K562 (cell line): ENCODE results near the gene PGGHG. TPM values are rescaled to one million over a fixed set of nuclear protein-coding genes. Genes with fewer than 3 reads are reported as not detected.

Experiments
- ATAC-seq: fragments of 200-7000 bp; cut with Tn5 transposase; 3 replicates; pipeline ENCODE4 v1.9.1; 2020; ENCODE audit warnings: moderate library complexity
- BruUV-seq: library from RNA; stranded (reverse); fragments of 400-500 nt; replicated peaks from 2 replicates; lab custom pipeline; 2021; lab: Mats Ljungman, UMichigan
- CTCF ChIA-PET: fragments of 300-600 bp; formaldehyde crosslinking; extraction: SDS; loops from one replicate; lab custom pipeline; 2021; ENCODE audit warnings: low intra/inter-chr PET ratio; lab: Yijun Ruan, JAX
- POLR2A ChIA-PET: fragments of 300-600, 350-650 bp; sonication (Branson Sonifier 250); formaldehyde crosslinking; extraction: SDS; loops from one replicate; lab custom pipeline; 2021; ENCODE audit warnings: antibody characterized with exemption, inconsistent platforms; lab: Yijun Ruan, JAX
- DNase-seq, 4 experiments: peaks; one replicate each; pipeline versions ENCODE4 v3.0.0 to v3.0.0-alpha.2; 2011 to 2018; ENCODE audit warnings: low spot score in 3 of 4, mixed read lengths in 3 of 4; ENCODE audit errors: extremely low read depth in 1 of 4
- FAIRE-seq: peaks from 2 replicates; lab custom pipeline; 2011; peaks lifted over from hg19 to GRCh38; lab: Jason Lieb, UNC
- H2AFZ ChIP-seq: 2 replicates; pipeline ENCODE4 v1.6.0; 2011; ENCODE audit warnings: low read depth, low read length, control low read depth, inconsistent platforms
- H3K27ac ChIP-seq: fragments of 200-600 bp; 3 replicates; pipeline ENCODE4 v1.8.0; 2011; ENCODE audit warnings: low read depth, mild to moderate bottlenecking, control low read depth, inconsistent platforms, low read length, moderate library complexity, mixed read lengths; ENCODE audit errors: extremely low read depth
- H3K27me3 ChIP-seq, 2 experiments: fragments of 300-600 bp in 1 of 2; 2 replicates in 1 of 2; 3 replicates in 1 of 2; pipeline versions ENCODE4 v1.6.0 to v1.8.0; 2011; ENCODE audit warnings: inconsistent platforms in 2 of 2, low read length in 2 of 2, mild to moderate bottlenecking in 1 of 2, mixed read lengths in 1 of 2, moderate library complexity in 1 of 2; ENCODE audit not compliant: control insufficient read depth in 2 of 2, insufficient read depth in 2 of 2
- H3K36me3 ChIP-seq: fragments of 300-600 bp; 3 replicates; pipeline ENCODE4 v1.8.0; 2011; ENCODE audit warnings: mild to moderate bottlenecking, low read length, inconsistent platforms; ENCODE audit not compliant: control insufficient read depth, insufficient read depth
- H3K4me1 ChIP-seq, 2 experiments: fragments of 200-600 bp in 1 of 2; replicated peaks in 1 of 2; 2 replicates in 1 of 2; 3 replicates in 1 of 2; pipeline versions ENCODE4 v1.5.1 to v1.8.0; 2011; ENCODE audit warnings: inconsistent platforms in 2 of 2, low read length in 2 of 2, mild to moderate bottlenecking in 1 of 2, mixed read lengths in 1 of 2, moderate library complexity in 1 of 2; ENCODE audit not compliant: control insufficient read depth in 2 of 2, insufficient read depth in 2 of 2
- H3K4me2 ChIP-seq: 2 replicates; pipeline ENCODE4 v1.6.1; 2011; ENCODE audit warnings: low read length, control low read depth, inconsistent platforms, mixed read lengths; ENCODE audit not compliant: insufficient read depth
- H3K4me3 ChIP-seq: fragments of 200-600 bp; sonication (generic), shearing (Covaris generic); 2 replicates; pipeline ENCODE4 v1.5.1; 2016; ENCODE audit warnings: control low read depth, inconsistent platforms
- H3K79me2 ChIP-seq: fragments of 200-600 bp; 3 replicates; pipeline ENCODE4 v1.8.0; 2011; ENCODE audit warnings: low read length, inconsistent platforms; ENCODE audit not compliant: control insufficient read depth, insufficient read depth
- H3K9ac ChIP-seq, 2 experiments: 2 replicates each; pipeline versions ENCODE4 v1.6.0 to v1.6.1; 2011; ENCODE audit warnings: low read depth in 2 of 2, low read length in 2 of 2, control low read depth in 1 of 2, inconsistent platforms in 1 of 2, mild to moderate bottlenecking in 1 of 2, mixed read lengths in 1 of 2; ENCODE audit not compliant: insufficient read depth in 1 of 2
- H3K9me1 ChIP-seq: one replicate; pipeline ENCODE4 v1.6.0; 2011; ENCODE audit warnings: inconsistent platforms, mild to moderate bottlenecking, low read length, moderate library complexity; ENCODE audit not compliant: control insufficient read depth, insufficient read depth
- H3K9me3 ChIP-seq: replicated peaks from 2 replicates; pipeline ENCODE4 v1.5.1; 2011; ENCODE audit warnings: low read depth, low read length, inconsistent platforms; ENCODE audit not compliant: control insufficient read depth, insufficient read depth
- H4K20me1 ChIP-seq: replicated peaks from 2 replicates; pipeline ENCODE4 v1.6.1; 2011; ENCODE audit warnings: low read length, inconsistent platforms, mixed read lengths; ENCODE audit not compliant: control insufficient read depth, insufficient read depth
- FOXJ3 ChIP-seq: sonication (generic); formaldehyde crosslinking; IDR thresholded peaks from 2 replicates; pipeline ENCODE4 v1.4.0; 2020; ENCODE audit warnings: mild to moderate bottlenecking, missing genetic modification reagents
- GTF3C2 ChIP-seq: IDR thresholded peaks from 3 replicates; pipeline ENCODE4 v1.6.1; 2011; ENCODE audit warnings: borderline replicate concordance, mild to moderate bottlenecking, moderate library complexity; ENCODE audit not compliant: insufficient read length; ENCODE audit errors: extremely low read depth
- LEF1 ChIP-seq: fragments of 450-650 bp; IDR thresholded peaks from 2 replicates; pipeline ENCODE4 v1.6.1; 2016; ENCODE audit warnings: mild to moderate bottlenecking
- MBD2 ChIP-seq: sonication (generic); IDR thresholded peaks from 2 replicates; pipeline ENCODE4 v1.6.1; 2016; ENCODE audit warnings: low read depth, borderline replicate concordance
- POLR2G ChIP-seq: fragments of 200-400 bp; formaldehyde crosslinking; IDR thresholded peaks from 2 replicates; pipeline ENCODE4 v1.6.1; 2017; ENCODE audit warnings: low read depth, mild to moderate bottlenecking, antibody characterized with exemption, low read length, moderate library complexity
- RBFOX2 ChIP-seq: fragments of 200-400 bp; formaldehyde crosslinking; IDR thresholded peaks from 2 replicates; pipeline ENCODE4 v1.6.1; 2017; ENCODE audit warnings: low read depth, mild to moderate bottlenecking, low read length, moderate library complexity
- TAF7 ChIP-seq: fragments of 450-650 bp; IDR thresholded peaks from 2 replicates; pipeline ENCODE4 v1.6.1; 2016; ENCODE audit warnings: missing genetic modification characterization, missing compliant biosample characterization
- ZNF311 ChIP-seq: fragments of 250-450 bp; sonication (Bioruptor Pico); IDR thresholded peaks from 2 replicates; pipeline ENCODE4 v1.4.0; 2020; ENCODE audit warnings: mild to moderate bottlenecking, moderate library complexity
- ZNF586 ChIP-seq: fragments of 450-650 bp; formaldehyde crosslinking; conservative IDR thresholded peaks from 2 replicates; pipeline ENCODE4 v1.4.0; 2020; ENCODE audit warnings: mild to moderate bottlenecking, moderate library complexity
- WGBS: fragments of 100-300 bp; shearing (Covaris generic); methylation state at CpG from one replicate; pipeline ENCODE4 v1.1.6; 2016; ENCODE audit warnings: low coverage, mixed read lengths; ENCODE audit not compliant: insufficient coverage; ENCODE audit errors: missing lambda C conversion rate; 5-methylcytosine and 5-hydroxymethylcytosine counted together
- in situ Hi-C: fragments of 300-500 bp; cut with MboI; formaldehyde crosslinking; loops from 4 replicates; pipeline ENCODE4 v1.15.0; 2018; ENCODE audit warnings: inconsistent platforms, mixed read lengths
- intact Hi-C: fragments of 100-400 bp; cut with micrococcal nuclease; formaldehyde crosslinking; loops from 2 replicates; pipeline ENCODE4 v1.14.2; 2022
- polyA plus RNA-seq, 8 experiments: library from polyadenylated mRNA; depleted of rRNA in 4 of 8; stranded (reverse) in 5 of 8; unstranded in 3 of 8; fragments of >200 nt; fragmentation: Nextera tagmentation in 2 of 8; fragmentation: Illumina TruSeq in 1 of 8; extraction: Ambion mirVana in 2 of 8; extraction: Trizol in 1 of 8; gene quantifications; 2 replicates each; pipeline versions ENCODE4 v1.2.1 to v1.2.3, GENCODE V29; 2011 to 2014; ENCODE audit warnings: inconsistent platforms in 1 of 8, missing spikeins in 1 of 8
- total RNA-seq, 7 experiments: library from RNA; depleted of rRNA in 6 of 7; stranded (reverse); fragments of >200 nt in 6 of 7; fragmentation: Illumina TruSeq in 2 of 7; extraction: Trizol in 2 of 7; gene quantifications; 2 replicates each; pipeline versions ENCODE4 v1.2.1 to v1.2.3, GENCODE V29; 2011 to 2021; ENCODE audit warnings: low replicate concordance in 1 of 7

PGGHG gene
- total and polyA plus RNA-seq, 9 of the 15 experiments (the other 6 are each of a cell fraction or from before 2014, with no cell fraction given) = 0.38 to 85.1 (median 18.1) TPM

DNA sequence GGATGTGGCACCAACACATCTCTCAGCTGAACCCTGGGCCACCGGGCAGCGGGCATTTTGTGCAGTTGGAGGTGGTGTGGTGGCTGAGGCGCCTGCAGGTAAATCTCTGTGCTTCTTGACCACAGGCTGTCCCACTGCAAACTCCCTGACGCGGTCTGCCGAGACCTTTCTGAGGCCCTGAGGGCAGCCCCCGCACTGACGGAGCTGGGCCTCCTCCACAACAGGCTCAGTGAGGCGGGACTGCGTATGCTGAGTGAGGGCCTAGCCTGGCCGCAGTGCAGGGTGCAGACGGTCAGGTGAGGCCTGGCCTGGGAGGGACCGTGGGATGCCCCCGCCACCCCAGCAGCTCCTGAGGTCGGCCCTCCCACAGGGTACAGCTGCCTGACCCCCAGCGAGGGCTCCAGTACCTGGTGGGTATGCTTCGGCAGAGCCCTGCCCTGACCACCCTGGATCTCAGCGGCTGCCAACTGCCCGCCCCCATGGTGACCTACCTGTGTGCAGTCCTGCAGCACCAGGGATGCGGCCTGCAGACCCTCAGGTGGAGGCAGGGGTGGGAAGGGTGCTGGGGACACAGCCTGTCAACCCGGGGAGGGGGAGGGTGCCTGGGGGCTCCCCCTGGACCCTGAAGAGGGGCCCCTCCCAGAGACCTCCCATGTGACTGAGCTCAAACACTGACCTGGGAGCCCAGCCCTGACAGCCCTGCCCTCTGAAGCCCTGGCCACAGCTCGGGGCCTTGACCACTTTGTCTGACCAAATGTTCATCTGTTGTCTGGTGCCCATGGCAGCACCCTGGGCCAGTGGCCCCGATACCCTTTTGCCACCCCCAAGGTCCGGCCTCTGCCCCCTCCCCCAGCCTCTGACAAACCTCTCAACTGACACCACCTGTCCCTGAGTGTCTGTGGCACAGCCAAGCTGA lies 4.6 kb upstream of the PGGHG start:
- DNase-seq (no peak), ATAC-seq (no peak), FAIRE-seq (no peak)
- H3K36me3 ChIP-seq = peaks cover 3% of the 10 kb centered on the region; the same call in 1 of the 3 replicates
- ChIA-PET CTCF (no interaction called here), POLR2A (interaction anchor here (0.6 to 1.4 kb wide), 4 partner anchors 12 to 16 kb away, joined by 3 to 5 read pairs (median 4); no protein-coding TSS in a partner anchor)
- no peaks in the 10 kb centered on the region for H4K20me1 ChIP-seq
- peaks cover 20% of the 10 kb centered on the region for H3K79me2 ChIP-seq
- H3K4me3 ChIP-seq = no peak overlapping the region
- H3K4me2 ChIP-seq = no peak overlapping the region
- no TSS peak for BruUV-seq
- H3K9ac ChIP-seq = peak overlapping the region in 1 of 2 experiments; percentile 52; a peak in 2 of 4 replicates
- no peaks in the 10 kb centered on the region; the same call in 1 of the 2 replicates for H3K9me3 ChIP-seq
- no peaks in the 10 kb centered on the region for H3K27me3 ChIP-seq
- no peaks in the 10 kb centered on the region for H3K9me1 ChIP-seq
- TF ChIP-seq ZNF586 (CRISPR knock-in tag) = no peak
- TF ChIP-seq LEF1 = no peak
- no peak for TF ChIP-seq GTF3C2
- no peak for TF ChIP-seq ZNF311
- no peak for TF ChIP-seq FOXJ3 (CRISPR knock-in tag)
- TF ChIP-seq MBD2 = no peak
- peak; percentile 14; the same call in 1 of the 2 replicates for TF ChIP-seq RBFOX2
- no peak for TF ChIP-seq TAF7
- TF ChIP-seq POLR2G = peak; percentile 47; the same call in 1 of the 2 replicates
- intact Hi-C loops = no loop called here
- in situ Hi-C loops = no loop called here
- peaks cover 13 to 68% of the 10 kb centered on the region in 2 experiments; a peak in 4 of 5 replicates for H3K4me1 ChIP-seq
- H3K27ac ChIP-seq = no peak overlapping the region
- no peak overlapping the region for H2AFZ ChIP-seq
- WGBS = 67% methylated on average over 15 of the region's 24 CpGs
